Measurements from ENCODE around the gene PREPL. TPM values are rescaled to one million over a fixed set of nuclear protein-coding genes. Genes with fewer than 3 reads are reported as not detected.

Gene PREPL
- total and polyA plus RNA-seq, 2 of the 8 experiments (the other 6 are each of a cell fraction or from before 2014, with no cell fraction given), result 13.6 to 38.9 TPM

DNA sequence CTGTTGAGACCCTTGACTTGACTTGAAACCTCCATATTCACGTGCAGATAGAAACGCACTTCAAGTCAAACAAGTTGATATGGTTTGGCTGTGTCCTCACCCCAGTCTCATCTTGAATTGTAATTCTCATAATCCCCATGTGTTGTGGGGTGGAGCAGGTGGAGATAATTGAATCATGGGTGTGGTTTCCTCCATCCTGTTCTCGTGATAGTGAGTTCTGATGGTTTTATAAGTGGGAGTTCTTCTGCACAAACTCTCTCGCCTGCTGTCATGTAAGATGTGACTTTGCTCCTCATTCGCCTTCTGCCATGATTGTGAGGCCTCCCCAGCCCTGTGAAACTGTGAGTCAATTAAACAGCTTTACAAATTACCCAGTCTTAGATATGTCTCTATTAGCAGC, 64.6 kb downstream of the PREPL start:
- no peak overlapping the region for H3K9ac ChIP-seq (replicated peaks in 1 of 4; ENCODE audit: extremely low read depth in 1 of 4, low read depth in 3 of 4, low read length in 3 of 4)
- H2BK12ac ChIP-seq (ENCODE audit: low read depth, low read length), result no peak overlapping the region
- no peak overlapping the region for H3K4ac ChIP-seq (replicated peaks; ENCODE audit: insufficient read length, low read depth, low read length)
- H2AK5ac ChIP-seq (ENCODE audit: low read depth, low read length), result no peak overlapping the region
- H2BK5ac ChIP-seq (ENCODE audit: low read depth, low read length), result no peak overlapping the region
- no peak overlapping the region for H3K4me3 ChIP-seq (ENCODE audit: extremely low read depth in 1 of 4, insufficient read depth in 2 of 4, low read depth in 3 of 4, low read length in 4 of 4)
- no peak for FAIRE-seq
- H3K18ac ChIP-seq (ENCODE audit: extremely low read depth, low read length), result no peak overlapping the region
- H3K27ac ChIP-seq (ENCODE audit: low read depth, low read length), result no peak overlapping the region
- no peaks in the 10 kb centered on the region for H3K79me2 ChIP-seq (ENCODE audit: control insufficient read depth in 1 of 2, insufficient read depth in 2 of 2, low read length in 2 of 2)
- WGBS, 2 experiments (ENCODE audit: extremely low coverage in 1 of 2, insufficient coverage in 1 of 2, insufficient read length in 1 of 2, insufficient replicate concordance in 2 of 2, low coverage in 1 of 2, low lambda C conversion rate in 2 of 2, missing lambda C conversion rate in 1 of 2), result 91% methylated on average over 5 of the region's 5 CpGs; no CpG with 5 or more reads in 1 of the 2 experiments
- H2BK20ac ChIP-seq (ENCODE audit: low read length), result no peak overlapping the region
- H3K23ac ChIP-seq (ENCODE audit: insufficient read length), result no peak overlapping the region
- no peaks in the 10 kb centered on the region for H3K79me1 ChIP-seq (ENCODE audit: low read depth, low read length)
- no peak overlapping the region for H2BK120ac ChIP-seq (replicated peaks; ENCODE audit: low read depth, low read length)
- no peaks in the 10 kb centered on the region for H3K36me3 ChIP-seq (ENCODE audit: control insufficient read depth in 2 of 4, insufficient read depth in 4 of 4, low read length in 3 of 4)
- H4K8ac ChIP-seq (ENCODE audit: extremely low read depth, insufficient read depth, low read length), result no peak overlapping the region
- H2BK15ac ChIP-seq (ENCODE audit: low read length), result no peak overlapping the region
- CTCF ChIA-PET (ENCODE audit: partially characterized antibody), result interaction anchor here (1.2 to 3.7 kb wide), 12 partner anchors 12 to 253 kb away, joined by 4 to 30 read pairs (median 11); partner anchors contain the start of gene SLC3A1
- H2AFZ ChIP-seq (ENCODE audit: low read length), result no peak overlapping the region
- H4K91ac ChIP-seq (replicated peaks; ENCODE audit: insufficient read length, low read length), result no peak overlapping the region
- no peak overlapping the region for H3K14ac ChIP-seq (ENCODE audit: insufficient read length)
- H3K27me3 ChIP-seq (replicated peaks in 1 of 4; ENCODE audit: control insufficient read depth in 3 of 4, extremely low read depth in 1 of 4, insufficient read depth in 3 of 4, low read length in 3 of 4), result no peaks in the 10 kb centered on the region
- no peaks in the 10 kb centered on the region for H4K20me1 ChIP-seq (replicated peaks in 1 of 2; ENCODE audit: control insufficient read depth in 1 of 2, insufficient read depth in 2 of 2, low read length in 2 of 2)
- H3K9me3 ChIP-seq (ENCODE audit: insufficient read depth in 2 of 2, low read depth in 1 of 2, low read length in 1 of 2), result no peaks in the 10 kb centered on the region
- H4K5ac ChIP-seq (ENCODE audit: insufficient read length, low read depth, low read length), result no peak overlapping the region
- no peak overlapping the region for H3K4me2 ChIP-seq (ENCODE audit: insufficient read depth in 1 of 2, low read depth in 2 of 2, low read length in 2 of 2)
- POLR2A ChIA-PET (ENCODE audit: partially characterized antibody), result no interaction called here
- no peaks in the 10 kb centered on the region for H3K4me1 ChIP-seq (replicated peaks in 1 of 4; ENCODE audit: control insufficient read depth in 3 of 4, insufficient read depth in 4 of 4, low read length in 3 of 4)
- no peaks in the 10 kb centered on the region for H3K23me2 ChIP-seq (ENCODE audit: low read depth, low read length)
- no peak for DNase-seq (ENCODE audit: low read depth in 1 of 2, low spot score in 2 of 2)
- H3K56ac ChIP-seq (replicated peaks; ENCODE audit: insufficient read length, low read depth, low read length), result no peak overlapping the region
- no peak for TF ChIP-seq SUZ12 (IDR thresholded peaks at IDR 0.05; ENCODE audit: low read length)
- TF ChIP-seq EGR1 (IDR thresholded peaks at IDR 0.05; ENCODE audit: borderline replicate concordance, low read depth, low read length), result no peak

Measured in H1 (cell line).